Measurements from ENCODE around the gene PRR16.
A peak's percentile ranks its signal among the peaks of the same experiment; 100 is the strongest.

PRR16 gene

GRCh38 chr5:120531215-120531614 is 67.1 kb downstream of the PRR16 start:
- CTCF ChIA-PET: no interaction called here
- Histone ChIP-seq H3K9me3 (ENCODE audit: control extremely low read depth in 1 of 5, control insufficient read depth in 4 of 5, insufficient read depth in 2 of 5, low read depth in 1 of 5, low read length in 4 of 5) (no peaks in the 10 kb centered on the region), H3K4me1 (ENCODE audit: control extremely low read depth in 1 of 4, control insufficient read depth in 4 of 4, insufficient read depth in 4 of 4, low read length in 3 of 4) (no peaks in the 10 kb centered on the region), H3K27ac (ENCODE audit: insufficient read depth in 1 of 2, low read depth in 1 of 2, low read length in 2 of 2, poor library complexity in 1 of 2, severe bottlenecking in 2 of 2) (no peak overlapping the region), H3K36me3 (ENCODE audit: control insufficient read depth in 4 of 4, insufficient read depth in 4 of 4, low read length in 3 of 4) (no peaks in the 10 kb centered on the region), H3K27me3 (replicated peaks in 2 of 5; ENCODE audit: control insufficient read depth in 4 of 5, insufficient read depth in 5 of 5, low read length in 4 of 5) (no peaks in the 10 kb centered on the region), H3K4me3 (ENCODE audit: control insufficient read depth in 1 of 7, extremely low read depth in 1 of 7, insufficient read depth in 4 of 7, low read depth in 2 of 7, low read length in 6 of 7) (no peak overlapping the region)
- POLR2A ChIA-PET: no interaction called here
- WGBS (ENCODE audit: insufficient coverage): 89% methylated on average over 1 of the region's 3 CpGs
- DNase-seq: no peak

DNA sequence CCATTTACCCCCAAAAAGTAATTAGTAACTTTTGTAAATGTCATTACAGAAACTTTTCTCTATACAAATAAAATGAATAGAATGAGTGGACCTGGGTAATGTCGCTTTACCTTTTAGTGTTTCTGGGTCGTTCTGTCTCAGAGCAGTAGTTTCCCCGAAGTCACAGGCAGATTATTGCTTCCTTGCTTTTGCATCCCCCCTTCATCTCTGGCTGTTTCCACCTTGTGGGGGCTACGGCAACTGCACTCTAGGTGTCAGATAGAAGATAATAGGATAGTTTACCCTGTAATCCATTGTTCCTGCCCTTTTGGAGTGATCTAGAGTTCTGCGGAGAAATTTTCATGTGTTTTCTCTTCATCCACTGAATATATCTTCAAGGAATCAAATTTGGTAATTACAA is 68.7 kb downstream of the PRR16 start:
- Histone ChIP-seq H3K27me3 (replicated peaks in 2 of 5; ENCODE audit: control insufficient read depth in 4 of 5, insufficient read depth in 5 of 5, low read length in 4 of 5) (no peaks in the 10 kb centered on the region), H3K27ac (ENCODE audit: insufficient read depth in 1 of 2, low read depth in 1 of 2, low read length in 2 of 2, poor library complexity in 1 of 2, severe bottlenecking in 2 of 2) (no peak overlapping the region), H3K9me3 (ENCODE audit: control extremely low read depth in 1 of 5, control insufficient read depth in 4 of 5, insufficient read depth in 2 of 5, low read depth in 1 of 5, low read length in 4 of 5) (peaks cover 0 to 4% (median 0%) of the 10 kb centered on the region in 5 experiments), H3K4me1 (ENCODE audit: control extremely low read depth in 1 of 4, control insufficient read depth in 4 of 4, insufficient read depth in 4 of 4, low read length in 3 of 4) (no peaks in the 10 kb centered on the region), H3K4me3 (ENCODE audit: control insufficient read depth in 1 of 7, extremely low read depth in 1 of 7, insufficient read depth in 4 of 7, low read depth in 2 of 7, low read length in 6 of 7) (no peak overlapping the region), H3K36me3 (ENCODE audit: control insufficient read depth in 4 of 4, insufficient read depth in 4 of 4, low read length in 3 of 4) (no peaks in the 10 kb centered on the region)
- CTCF ChIA-PET: no interaction called here
- POLR2A ChIA-PET: no interaction called here
- peak; percentile 21 to 51 (median 45) for DNase-seq
- WGBS (ENCODE audit: insufficient coverage): 59% methylated on average over 2 of the region's 5 CpGs

GRCh38 chr5:120533581-120533980 is 69.5 kb downstream of the PRR16 start:
- ChIA-PET POLR2A (no interaction called here), CTCF (no interaction called here)
- 92% methylated on average over 2 of the region's 3 CpGs for WGBS (ENCODE audit: insufficient coverage)
- Histone ChIP-seq H3K36me3 (ENCODE audit: control insufficient read depth in 4 of 4, insufficient read depth in 4 of 4, low read length in 3 of 4) (no peaks in the 10 kb centered on the region), H3K9me3 (ENCODE audit: control extremely low read depth in 1 of 5, control insufficient read depth in 4 of 5, insufficient read depth in 2 of 5, low read depth in 1 of 5, low read length in 4 of 5) (peaks cover 0 to 4% (median 0%) of the 10 kb centered on the region in 5 experiments), H3K4me3 (ENCODE audit: control insufficient read depth in 1 of 7, extremely low read depth in 1 of 7, insufficient read depth in 4 of 7, low read depth in 2 of 7, low read length in 6 of 7) (no peak overlapping the region), H3K27me3 (replicated peaks in 2 of 5; ENCODE audit: control insufficient read depth in 4 of 5, insufficient read depth in 5 of 5, low read length in 4 of 5) (no peaks in the 10 kb centered on the region), H3K4me1 (ENCODE audit: control extremely low read depth in 1 of 4, control insufficient read depth in 4 of 4, insufficient read depth in 4 of 4, low read length in 3 of 4) (no peaks in the 10 kb centered on the region), H3K27ac (ENCODE audit: insufficient read depth in 1 of 2, low read depth in 1 of 2, low read length in 2 of 2, poor library complexity in 1 of 2, severe bottlenecking in 2 of 2) (no peak overlapping the region)
- no peak for DNase-seq

GRCh38 chr5:120535900-120536299 is 71.8 kb downstream of the PRR16 start:
- ChIA-PET CTCF (no interaction called here), POLR2A (no interaction called here)
- peaks cover 0 to 4% (median 0%) of the 10 kb centered on the region in 5 experiments for H3K9me3 ChIP-seq (ENCODE audit: control extremely low read depth in 1 of 5, control insufficient read depth in 4 of 5, insufficient read depth in 2 of 5, low read depth in 1 of 5, low read length in 4 of 5)
- DNase-seq: no peak
- H3K36me3 ChIP-seq (ENCODE audit: control insufficient read depth in 4 of 4, insufficient read depth in 4 of 4, low read length in 3 of 4): no peaks in the 10 kb centered on the region
- no CpG with 5 or more reads among the region's 1 CpG for WGBS (ENCODE audit: insufficient coverage)
- no peak overlapping the region for H3K27ac ChIP-seq (ENCODE audit: insufficient read depth in 1 of 2, low read depth in 1 of 2, low read length in 2 of 2, poor library complexity in 1 of 2, severe bottlenecking in 2 of 2)
- no peaks in the 10 kb centered on the region for H3K4me1 ChIP-seq (ENCODE audit: control extremely low read depth in 1 of 4, control insufficient read depth in 4 of 4, insufficient read depth in 4 of 4, low read length in 3 of 4)
- H3K4me3 ChIP-seq (ENCODE audit: control insufficient read depth in 1 of 7, extremely low read depth in 1 of 7, insufficient read depth in 4 of 7, low read depth in 2 of 7, low read length in 6 of 7): no peak overlapping the region
- no peaks in the 10 kb centered on the region for H3K27me3 ChIP-seq (replicated peaks in 2 of 5; ENCODE audit: control insufficient read depth in 4 of 5, insufficient read depth in 5 of 5, low read length in 4 of 5)

DNA sequence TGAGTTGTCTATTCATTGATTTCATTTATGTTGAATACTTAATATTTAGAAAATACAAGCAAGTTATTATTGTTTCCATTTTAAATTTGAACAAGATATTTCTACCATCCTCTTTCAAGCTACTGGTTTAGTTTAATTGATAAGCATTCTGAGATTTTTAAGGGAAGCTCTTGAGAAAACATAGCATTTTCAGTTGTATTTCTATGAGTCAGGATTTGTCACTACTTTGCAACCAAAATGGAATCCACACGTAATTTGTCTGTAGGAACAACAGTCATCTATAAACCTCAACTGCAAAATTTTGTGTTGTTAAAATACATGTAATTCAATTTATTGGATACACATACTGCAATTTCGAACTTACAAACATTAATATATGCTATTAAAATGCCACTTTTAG is 74.0 kb downstream of the PRR16 start:
- CTCF ChIA-PET: no interaction called here
- Histone ChIP-seq H3K4me3 (ENCODE audit: control insufficient read depth in 1 of 7, extremely low read depth in 1 of 7, insufficient read depth in 4 of 7, low read depth in 2 of 7, low read length in 6 of 7) (no peak overlapping the region), H3K36me3 (ENCODE audit: control insufficient read depth in 4 of 4, insufficient read depth in 4 of 4, low read length in 3 of 4) (no peaks in the 10 kb centered on the region), H3K4me1 (ENCODE audit: control extremely low read depth in 1 of 4, control insufficient read depth in 4 of 4, insufficient read depth in 4 of 4, low read length in 3 of 4) (no peaks in the 10 kb centered on the region), H3K27me3 (replicated peaks in 2 of 5; ENCODE audit: control insufficient read depth in 4 of 5, insufficient read depth in 5 of 5, low read length in 4 of 5) (no peaks in the 10 kb centered on the region), H3K27ac (ENCODE audit: insufficient read depth in 1 of 2, low read depth in 1 of 2, low read length in 2 of 2, poor library complexity in 1 of 2, severe bottlenecking in 2 of 2) (no peak overlapping the region), H3K9me3 (ENCODE audit: control extremely low read depth in 1 of 5, control insufficient read depth in 4 of 5, insufficient read depth in 2 of 5, low read depth in 1 of 5, low read length in 4 of 5) (peaks cover 0 to 4% (median 0%) of the 10 kb centered on the region in 5 experiments)
- POLR2A ChIA-PET: no interaction called here
- no peak for DNase-seq
- WGBS (ENCODE audit: insufficient coverage): no CpG with 5 or more reads among the region's 2 CpGs

DNA sequence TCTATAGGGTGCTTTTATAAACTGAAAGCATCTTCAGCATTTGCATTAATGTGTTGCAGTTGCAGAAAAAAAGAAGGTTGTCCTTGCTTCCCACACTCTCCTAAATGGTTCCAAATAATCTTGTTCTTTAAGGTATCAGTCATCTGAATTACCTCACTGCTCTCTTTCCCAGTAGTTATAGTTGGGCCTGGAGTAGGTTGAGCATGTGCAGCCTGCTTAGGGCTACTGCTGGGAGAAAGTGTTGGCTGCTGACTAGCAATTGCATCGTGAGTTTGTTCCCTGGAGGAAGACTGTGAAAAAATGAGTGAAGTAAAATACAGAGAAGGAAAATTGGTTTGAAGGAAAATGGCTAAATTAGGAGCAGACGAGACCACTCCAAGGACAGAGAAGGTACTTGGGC is 74.5 kb downstream of the PRR16 start:
- Histone ChIP-seq H3K9me3 (ENCODE audit: control extremely low read depth in 1 of 5, control insufficient read depth in 4 of 5, insufficient read depth in 2 of 5, low read depth in 1 of 5, low read length in 4 of 5) (peaks cover 0 to 4% (median 0%) of the 10 kb centered on the region in 5 experiments), H3K4me1 (ENCODE audit: control extremely low read depth in 1 of 4, control insufficient read depth in 4 of 4, insufficient read depth in 4 of 4, low read length in 3 of 4) (no peaks in the 10 kb centered on the region), H3K4me3 (ENCODE audit: control insufficient read depth in 1 of 7, extremely low read depth in 1 of 7, insufficient read depth in 4 of 7, low read depth in 2 of 7, low read length in 6 of 7) (no peak overlapping the region), H3K36me3 (ENCODE audit: control insufficient read depth in 4 of 4, insufficient read depth in 4 of 4, low read length in 3 of 4) (no peaks in the 10 kb centered on the region), H3K27ac (ENCODE audit: insufficient read depth in 1 of 2, low read depth in 1 of 2, low read length in 2 of 2, poor library complexity in 1 of 2, severe bottlenecking in 2 of 2) (no peak overlapping the region), H3K27me3 (replicated peaks in 2 of 5; ENCODE audit: control insufficient read depth in 4 of 5, insufficient read depth in 5 of 5, low read length in 4 of 5) (no peaks in the 10 kb centered on the region)
- 95% methylated on average over 2 of the region's 2 CpGs for WGBS (ENCODE audit: insufficient coverage)
- ChIA-PET POLR2A (no interaction called here), CTCF (no interaction called here)
- no peak for DNase-seq

GRCh38 chr5:120539471-120539870 is 75.4 kb downstream of the PRR16 start:
- Histone ChIP-seq H3K36me3 (ENCODE audit: control insufficient read depth in 4 of 4, insufficient read depth in 4 of 4, low read length in 3 of 4) (no peaks in the 10 kb centered on the region), H3K27me3 (replicated peaks in 2 of 5; ENCODE audit: control insufficient read depth in 4 of 5, insufficient read depth in 5 of 5, low read length in 4 of 5) (no peaks in the 10 kb centered on the region), H3K27ac (ENCODE audit: insufficient read depth in 1 of 2, low read depth in 1 of 2, low read length in 2 of 2, poor library complexity in 1 of 2, severe bottlenecking in 2 of 2) (no peak overlapping the region), H3K9me3 (ENCODE audit: control extremely low read depth in 1 of 5, control insufficient read depth in 4 of 5, insufficient read depth in 2 of 5, low read depth in 1 of 5, low read length in 4 of 5) (peaks cover 0 to 4% (median 0%) of the 10 kb centered on the region in 5 experiments), H3K4me3 (ENCODE audit: control insufficient read depth in 1 of 7, extremely low read depth in 1 of 7, insufficient read depth in 4 of 7, low read depth in 2 of 7, low read length in 6 of 7) (no peak overlapping the region), H3K4me1 (ENCODE audit: control extremely low read depth in 1 of 4, control insufficient read depth in 4 of 4, insufficient read depth in 4 of 4, low read length in 3 of 4) (no peaks in the 10 kb centered on the region)
- CTCF ChIA-PET: no interaction called here
- DNase-seq: no peak
- no CpG with 5 or more reads among the region's 1 CpG for WGBS (ENCODE audit: insufficient coverage)
- POLR2A ChIA-PET: no interaction called here
